ENCODE results near the gene MSI2.

- no peak for TF ChIP-seq MXI1 (IDR thresholded peaks at IDR 0.05; ENCODE audit: low read depth, low read length)
- no peak for TF ChIP-seq DACH1 (IDR thresholded peaks at IDR 0.05; ENCODE audit: partially characterized antibody)
- no peak for TF ChIP-seq CBFB (CRISPR knock-in tag; IDR thresholded peaks at IDR 0.05)
- TF ChIP-seq XRCC5 (IDR thresholded peaks at IDR 0.05; ENCODE audit: low read depth, low read length) = no peak
- TF ChIP-seq, protein P1, sequence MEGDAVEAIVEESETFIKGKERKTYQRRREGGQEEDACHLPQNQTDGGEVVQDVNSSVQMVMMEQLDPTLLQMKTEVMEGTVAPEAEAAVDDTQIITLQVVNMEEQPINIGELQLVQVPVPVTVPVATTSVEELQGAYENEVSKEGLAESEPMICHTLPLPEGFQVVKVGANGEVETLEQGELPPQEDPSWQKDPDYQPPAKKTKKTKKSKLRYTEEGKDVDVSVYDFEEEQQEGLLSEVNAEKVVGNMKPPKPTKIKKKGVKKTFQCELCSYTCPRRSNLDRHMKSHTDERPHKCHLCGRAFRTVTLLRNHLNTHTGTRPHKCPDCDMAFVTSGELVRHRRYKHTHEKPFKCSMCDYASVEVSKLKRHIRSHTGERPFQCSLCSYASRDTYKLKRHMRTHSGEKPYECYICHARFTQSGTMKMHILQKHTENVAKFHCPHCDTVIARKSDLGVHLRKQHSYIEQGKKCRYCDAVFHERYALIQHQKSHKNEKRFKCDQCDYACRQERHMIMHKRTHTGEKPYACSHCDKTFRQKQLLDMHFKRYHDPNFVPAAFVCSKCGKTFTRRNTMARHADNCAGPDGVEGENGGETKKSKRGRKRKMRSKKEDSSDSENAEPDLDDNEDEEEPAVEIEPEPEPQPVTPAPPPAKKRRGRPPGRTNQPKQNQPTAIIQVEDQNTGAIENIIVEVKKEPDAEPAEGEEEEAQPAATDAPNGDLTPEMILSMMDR (IDR thresholded peaks at IDR 0.05 in 2 of 3, conservative IDR thresholded peaks at IDR 0.05 in 1 of 3; ENCODE audit: insufficient read depth in 2 of 3, low read depth in 1 of 3, low read length in 3 of 3) = no peak
- no peak for TF ChIP-seq SAFB (IDR thresholded peaks at IDR 0.05; ENCODE audit: borderline replicate concordance, low read depth, low read length)
Measured at GRCh38 chr17:57633236-57633635, 376.9 kb downstream of the MSI2 start.

Data from K562 (cell line).